Colonic mucosa (tissue), 4 donors: ENCODE data around the gene PAN3. TPM values are rescaled to one million over a fixed set of nuclear protein-coding genes. Genes with fewer than 3 reads are reported as not detected.

Source experiments
- DNase-seq: peaks from one replicate; pipeline ENCODE4 v3.0.0-alpha.2; 2020
- H3K27ac ChIP-seq: fragments of 200-600 bp; one replicate; pipeline ENCODE4 v1.8.0; 2021
- H3K27me3 ChIP-seq: fragments of 200-600 bp; one replicate; pipeline ENCODE4 v1.8.0; 2021
- H3K36me3 ChIP-seq: fragments of 200-600 bp; one replicate; pipeline ENCODE4 v1.8.0; 2021
- H3K4me1 ChIP-seq: fragments of 200-600 bp; one replicate; pipeline ENCODE4 v1.8.0; 2021; ENCODE audit warnings: mild to moderate bottlenecking
- H3K4me3 ChIP-seq: fragments of 200-600 bp; one replicate; pipeline ENCODE4 v1.8.0; 2021
- H3K9ac ChIP-seq, 2 donors: one replicate each; pipeline ENCODE4 v1.7.0; 2013; ENCODE audit warnings: control low read depth in 2 of 2, low read depth in 2 of 2, low read length in 2 of 2
- H3K9me3 ChIP-seq: fragments of 200-600 bp; one replicate; pipeline ENCODE4 v1.8.0; 2021
- intact Hi-C: fragments of 100-400 bp; cut with DNase I; formaldehyde crosslinking; loops from one replicate; pipeline ENCODE4 v1.14.1; 2022
- total RNA-seq, 2 donors: library from RNA; stranded (reverse); fragmentation: NEBNext Ultra II Directional in 1 of 2; extraction: Animal tissue kit (Norgen Biotek cat#: 25700) in 1 of 2; gene quantifications; one replicate each; pipeline ENCODE4 v1.2.1, GENCODE V29; 2021
- TF ChIP-seq, protein P1 (sequence below): fragments of 200-600 bp; IDR thresholded peaks from one replicate; pipeline ENCODE4 v1.8.0; 2022; ENCODE audit warnings: antibody characterized with exemption, mild to moderate bottlenecking
- donor health status: healthy.
- donor health status: DM: no; HTN: no; CAD: no.
- donor health status: DM: no; HTN: no; CAD: no.

PAN3 gene
- total RNA-seq, 2 donors from 2014 or later: 29.3 to 38.7 TPM

GRCh38 chr13:28322256-28322905, 184.0 kb downstream of the PAN3 start:
- DNase-seq: no peak
- Histone ChIP-seq H3K27me3 (no peaks in the 10 kb centered on the region), H3K9ac (no peak overlapping the region), H3K27ac (no peak overlapping the region), H3K36me3 (no peaks in the 10 kb centered on the region), H3K4me3 (no peak overlapping the region), H3K9me3 (no peaks in the 10 kb centered on the region), H3K4me1 (no peaks in the 10 kb centered on the region)
- intact Hi-C loops: loop anchor here (5.0 kb wide), 2 partner anchors 315 to 475 kb away; no protein-coding TSS in a partner anchor
- TF ChIP-seq, protein P1, sequence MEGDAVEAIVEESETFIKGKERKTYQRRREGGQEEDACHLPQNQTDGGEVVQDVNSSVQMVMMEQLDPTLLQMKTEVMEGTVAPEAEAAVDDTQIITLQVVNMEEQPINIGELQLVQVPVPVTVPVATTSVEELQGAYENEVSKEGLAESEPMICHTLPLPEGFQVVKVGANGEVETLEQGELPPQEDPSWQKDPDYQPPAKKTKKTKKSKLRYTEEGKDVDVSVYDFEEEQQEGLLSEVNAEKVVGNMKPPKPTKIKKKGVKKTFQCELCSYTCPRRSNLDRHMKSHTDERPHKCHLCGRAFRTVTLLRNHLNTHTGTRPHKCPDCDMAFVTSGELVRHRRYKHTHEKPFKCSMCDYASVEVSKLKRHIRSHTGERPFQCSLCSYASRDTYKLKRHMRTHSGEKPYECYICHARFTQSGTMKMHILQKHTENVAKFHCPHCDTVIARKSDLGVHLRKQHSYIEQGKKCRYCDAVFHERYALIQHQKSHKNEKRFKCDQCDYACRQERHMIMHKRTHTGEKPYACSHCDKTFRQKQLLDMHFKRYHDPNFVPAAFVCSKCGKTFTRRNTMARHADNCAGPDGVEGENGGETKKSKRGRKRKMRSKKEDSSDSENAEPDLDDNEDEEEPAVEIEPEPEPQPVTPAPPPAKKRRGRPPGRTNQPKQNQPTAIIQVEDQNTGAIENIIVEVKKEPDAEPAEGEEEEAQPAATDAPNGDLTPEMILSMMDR: no peak

DNA sequence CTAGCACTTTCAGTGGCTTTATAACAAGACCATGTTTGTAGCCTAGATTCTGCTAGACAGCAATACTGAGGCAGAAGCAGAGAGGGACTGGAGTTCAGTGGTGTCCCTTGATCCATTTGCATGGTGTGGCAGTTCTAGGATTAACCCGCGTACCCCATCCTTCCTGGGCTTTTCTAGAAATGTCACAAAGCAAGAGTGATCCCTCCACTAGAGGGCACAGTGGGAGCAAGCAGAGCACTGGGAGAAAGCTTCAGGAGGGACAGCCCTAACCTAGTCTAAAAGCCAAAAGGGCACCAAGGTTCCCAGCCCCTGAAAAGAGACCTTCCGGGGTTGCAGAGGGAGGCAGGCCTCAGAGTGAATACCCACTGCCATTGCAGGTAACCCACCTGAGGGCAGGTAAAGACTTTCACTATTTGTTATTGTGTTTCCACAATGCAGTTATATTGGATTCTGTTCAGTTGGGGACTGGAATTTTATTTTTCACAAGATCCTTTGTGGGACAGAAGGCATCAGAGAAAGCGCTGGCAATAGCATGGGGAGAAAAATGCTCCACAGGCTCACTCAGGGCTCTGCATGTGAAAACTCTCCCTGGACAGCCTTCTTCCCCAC, 185.9 kb downstream of the PAN3 start:
- peak; percentile 71 for DNase-seq
- H3K27ac ChIP-seq: no peak overlapping the region
- TF ChIP-seq, protein P1: peak; percentile 55
- no peaks in the 10 kb centered on the region for H3K4me1 ChIP-seq
- no peaks in the 10 kb centered on the region for H3K9me3 ChIP-seq
- H3K9ac ChIP-seq: no peak overlapping the region
- H3K36me3 ChIP-seq: no peaks in the 10 kb centered on the region
- no peak overlapping the region for H3K4me3 ChIP-seq
- H3K27me3 ChIP-seq: no peaks in the 10 kb centered on the region
- intact Hi-C loops: loop anchor here (5.0 kb wide), 2 partner anchors 313 to 473 kb away; no protein-coding TSS in a partner anchor

GRCh38 chr13:28325022-28325421, 186.7 kb downstream of the PAN3 start:
- Histone ChIP-seq H3K27ac (no peak overlapping the region), H3K36me3 (no peaks in the 10 kb centered on the region), H3K9me3 (no peaks in the 10 kb centered on the region), H3K27me3 (no peaks in the 10 kb centered on the region), H3K4me3 (no peak overlapping the region), H3K4me1 (no peaks in the 10 kb centered on the region), H3K9ac (no peak overlapping the region)
- TF ChIP-seq, protein P1: no peak
- intact Hi-C loops: no loop called here
- DNase-seq: no peak

DNA sequence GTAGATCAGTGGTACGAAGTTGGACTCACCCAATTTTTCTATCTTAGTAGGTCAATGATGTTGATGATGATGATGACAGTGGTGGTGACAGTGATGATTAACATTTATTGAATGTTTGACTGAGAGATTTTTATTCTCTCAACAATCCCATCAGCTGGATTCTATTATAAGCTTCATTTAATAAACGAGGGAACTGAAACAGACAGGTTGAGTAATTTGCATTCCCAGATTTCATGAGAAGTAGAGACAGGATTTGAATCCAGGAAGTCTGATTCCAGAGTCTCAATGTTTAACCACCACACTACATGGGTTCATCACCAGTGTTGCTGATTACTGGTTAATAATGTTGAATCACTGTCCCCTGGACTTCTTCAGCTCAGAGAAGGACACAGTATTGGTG, 187.7 kb downstream of the PAN3 start:
- no peak for DNase-seq
- TF ChIP-seq, protein P1: no peak
- no peaks in the 10 kb centered on the region for H3K27me3 ChIP-seq
- no peaks in the 10 kb centered on the region for H3K9me3 ChIP-seq
- intact Hi-C loops: no loop called here
- no peaks in the 10 kb centered on the region for H3K4me1 ChIP-seq
- H3K27ac ChIP-seq: no peak overlapping the region
- no peak overlapping the region for H3K9ac ChIP-seq
- H3K36me3 ChIP-seq: no peaks in the 10 kb centered on the region
- H3K4me3 ChIP-seq: no peak overlapping the region

GRCh38 chr13:28327373-28328270, 189.3 kb downstream of the PAN3 start:
- no peak overlapping the region for H3K27ac ChIP-seq
- H3K4me1 ChIP-seq: no peaks in the 10 kb centered on the region
- TF ChIP-seq, protein P1: no peak
- H3K4me3 ChIP-seq: no peak overlapping the region
- no peak overlapping the region for H3K9ac ChIP-seq
- intact Hi-C loops: no loop called here
- no peak for DNase-seq
- no peaks in the 10 kb centered on the region for H3K27me3 ChIP-seq
- H3K9me3 ChIP-seq: no peaks in the 10 kb centered on the region
- no peaks in the 10 kb centered on the region for H3K36me3 ChIP-seq
